Measurements from ENCODE around the gene SLC25A13. TPM values are rescaled to one million over a fixed set of nuclear protein-coding genes. Genes with fewer than 3 reads are reported as not detected.

Gene SLC25A13
- total RNA-seq, 1 donor from 2014 or later: 28.5 TPM

DNA sequence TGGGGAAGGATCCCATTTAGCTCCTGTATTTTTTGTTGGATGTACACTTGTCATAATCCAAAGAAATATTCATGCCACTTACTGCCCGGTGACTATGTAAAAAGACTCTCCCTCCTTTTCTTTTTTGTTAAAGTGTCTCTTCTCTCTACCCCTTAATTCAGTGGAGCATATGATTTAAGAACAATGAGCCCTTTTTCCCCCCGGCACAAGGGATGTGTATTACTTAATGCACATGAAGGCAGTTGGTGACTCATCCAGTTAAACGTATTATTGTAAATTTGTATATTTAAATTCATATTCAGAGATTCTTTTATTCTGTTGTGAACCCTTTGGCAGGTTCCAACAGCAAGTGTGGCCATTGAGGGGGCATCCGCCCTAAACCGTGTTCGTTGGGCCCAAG, 241.9 kb downstream of the SLC25A13 start:
- CTCF ChIA-PET: no interaction called here
- H3K27me3 Mint-ChIP-seq: peaks cover 19% of the 10 kb centered on the region

DNA sequence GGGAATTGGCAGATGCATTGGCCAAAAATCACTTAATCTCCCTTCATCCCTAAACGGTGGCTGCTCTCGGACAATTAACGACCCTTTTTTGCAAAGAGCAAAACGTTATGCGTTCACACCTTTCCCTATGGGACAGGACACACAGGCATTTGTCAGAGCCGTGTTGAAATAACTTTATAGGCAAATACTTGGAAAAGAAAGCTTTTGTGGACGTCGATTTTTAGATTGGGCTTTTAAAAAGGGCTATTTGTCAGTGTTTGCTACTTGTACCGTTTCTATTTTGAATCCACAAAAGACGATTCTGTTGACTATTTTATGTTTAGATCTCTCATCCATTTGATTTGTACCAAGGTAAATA, 245.6 kb downstream of the SLC25A13 start:
- Mint-ChIP-seq H3K4me3 (peak overlapping the region; percentile 84), H3K27ac (no peak overlapping the region), H3K9me3 (no peaks in the 10 kb centered on the region), H3K36me3 (ENCODE audit: low read depth) (no peaks in the 10 kb centered on the region), H3K27me3 (peaks cover 26% of the 10 kb centered on the region), H3K4me1 (peaks cover 7% of the 10 kb centered on the region)
- ATAC-seq (ENCODE audit: low read depth): no peak
- CTCF ChIA-PET: interaction anchor here (1.0 to 2.2 kb wide), 6 partner anchors 9 to 989 kb away, joined by 3 to 29 read pairs (median 12); no protein-coding TSS in a partner anchor
- intact Hi-C loops (cut with micrococcal nuclease): loop anchor here (10.0 kb wide), 3 partner anchors 308 to 1758 kb away; no protein-coding TSS in a partner anchor
- POLR2A ChIA-PET: no interaction called here
- no peak for DNase-seq
- TF ChIP-seq, protein P1, sequence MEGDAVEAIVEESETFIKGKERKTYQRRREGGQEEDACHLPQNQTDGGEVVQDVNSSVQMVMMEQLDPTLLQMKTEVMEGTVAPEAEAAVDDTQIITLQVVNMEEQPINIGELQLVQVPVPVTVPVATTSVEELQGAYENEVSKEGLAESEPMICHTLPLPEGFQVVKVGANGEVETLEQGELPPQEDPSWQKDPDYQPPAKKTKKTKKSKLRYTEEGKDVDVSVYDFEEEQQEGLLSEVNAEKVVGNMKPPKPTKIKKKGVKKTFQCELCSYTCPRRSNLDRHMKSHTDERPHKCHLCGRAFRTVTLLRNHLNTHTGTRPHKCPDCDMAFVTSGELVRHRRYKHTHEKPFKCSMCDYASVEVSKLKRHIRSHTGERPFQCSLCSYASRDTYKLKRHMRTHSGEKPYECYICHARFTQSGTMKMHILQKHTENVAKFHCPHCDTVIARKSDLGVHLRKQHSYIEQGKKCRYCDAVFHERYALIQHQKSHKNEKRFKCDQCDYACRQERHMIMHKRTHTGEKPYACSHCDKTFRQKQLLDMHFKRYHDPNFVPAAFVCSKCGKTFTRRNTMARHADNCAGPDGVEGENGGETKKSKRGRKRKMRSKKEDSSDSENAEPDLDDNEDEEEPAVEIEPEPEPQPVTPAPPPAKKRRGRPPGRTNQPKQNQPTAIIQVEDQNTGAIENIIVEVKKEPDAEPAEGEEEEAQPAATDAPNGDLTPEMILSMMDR (IDR thresholded peaks at IDR 0.05): no peak

More for the DNA sequence above, 241.9 kb downstream of the SLC25A13 start:
- intact Hi-C loops (cut with micrococcal nuclease): no loop called here
- Mint-ChIP-seq H3K4me3 (no peak overlapping the region), H3K36me3 (ENCODE audit: low read depth) (no peaks in the 10 kb centered on the region), H3K9me3 (no peaks in the 10 kb centered on the region), H3K4me1 (peaks cover 7% of the 10 kb centered on the region), H3K27ac (no peak overlapping the region)
- ATAC-seq (ENCODE audit: low read depth) (no peak), DNase-seq (no peak)
- TF ChIP-seq, protein P1 (IDR thresholded peaks at IDR 0.05): no peak
- POLR2A ChIA-PET: no interaction called here

DNA sequence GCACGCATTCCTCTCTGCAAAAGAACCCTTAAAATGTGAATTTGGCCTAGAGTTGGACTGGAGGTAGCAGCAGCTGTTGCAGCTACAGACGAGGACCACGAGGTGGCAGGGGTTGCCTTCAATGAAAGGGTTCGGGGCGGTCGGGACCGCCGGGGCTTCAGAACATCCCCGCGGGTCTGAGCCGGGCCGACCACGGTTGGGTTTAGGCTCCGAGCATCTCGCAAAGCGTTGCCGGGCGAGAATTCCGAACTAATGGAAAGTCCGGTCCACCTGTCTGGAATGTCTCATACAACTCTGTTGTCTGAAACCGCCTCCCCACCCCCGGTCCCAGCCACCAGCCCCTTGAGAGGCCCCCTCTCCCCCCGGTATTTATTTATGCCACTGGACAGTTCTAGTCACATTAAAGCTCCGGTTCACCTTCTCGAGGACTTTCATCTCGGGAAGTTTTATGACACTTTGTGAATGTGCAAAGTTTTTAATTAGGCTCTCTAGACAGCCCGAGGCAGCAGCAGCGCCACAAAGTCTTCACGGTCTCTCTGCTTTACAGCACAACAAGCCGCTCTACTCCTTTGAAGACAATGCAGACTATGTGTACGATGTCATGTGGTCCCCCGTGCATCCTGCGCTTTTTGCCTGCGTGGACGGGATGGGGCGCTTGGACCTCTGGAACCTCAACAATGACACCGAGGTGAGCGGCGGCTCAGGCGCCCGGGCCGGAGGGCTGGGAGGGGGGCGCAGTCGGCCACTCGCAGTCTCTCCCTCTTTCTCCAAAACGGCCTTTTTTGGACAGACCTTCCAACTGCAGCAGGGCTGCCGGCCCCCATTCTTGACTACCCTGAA, 246.2 kb downstream of the SLC25A13 start:
- ATAC-seq (ENCODE audit: low read depth) (peak; percentile 89), DNase-seq (peak; percentile 37)
- ChIA-PET CTCF (interaction anchor here (0.6 to 2.2 kb wide), 6 partner anchors 10 to 989 kb away, joined by 3 to 29 read pairs (median 6); no protein-coding TSS in a partner anchor), POLR2A (no interaction called here)
- H3K27ac Mint-ChIP-seq: no peak overlapping the region
- H3K4me3 Mint-ChIP-seq: peak overlapping the region; percentile 84
- H3K9me3 Mint-ChIP-seq: no peaks in the 10 kb centered on the region
- intact Hi-C loops (cut with micrococcal nuclease): loop anchor here (1.0 to 10.0 kb wide), 6 partner anchors 159 to 1759 kb away; no protein-coding TSS in a partner anchor
- H3K27me3 Mint-ChIP-seq: peaks cover 27% of the 10 kb centered on the region
- H3K36me3 Mint-ChIP-seq (ENCODE audit: low read depth): no peaks in the 10 kb centered on the region
- peaks cover 7% of the 10 kb centered on the region for H3K4me1 Mint-ChIP-seq
- TF ChIP-seq, protein P1 (IDR thresholded peaks at IDR 0.05): peak; percentile 45

DNA sequence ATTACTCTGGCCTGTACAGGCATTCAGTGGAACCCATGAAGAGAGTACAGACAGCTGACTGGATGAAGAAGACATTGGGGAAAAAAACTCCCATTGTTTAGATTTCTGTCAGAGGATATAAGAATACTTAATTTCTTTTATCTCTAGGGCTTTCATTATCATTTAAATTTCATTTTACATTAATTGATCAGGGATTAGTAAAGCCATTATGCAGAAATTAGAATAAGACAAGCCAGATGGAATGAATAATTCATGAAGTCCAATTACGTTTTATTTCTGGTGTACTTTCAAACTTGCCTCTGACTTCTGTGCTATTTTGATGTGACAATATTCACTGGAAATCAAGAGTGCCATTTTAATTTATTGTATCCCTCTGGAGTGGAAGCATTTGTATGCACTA, 247.0 kb downstream of the SLC25A13 start:
- POLR2A ChIA-PET: no interaction called here
- Mint-ChIP-seq H3K27ac (no peak overlapping the region), H3K4me1 (peaks cover 7% of the 10 kb centered on the region), H3K9me3 (no peaks in the 10 kb centered on the region), H3K27me3 (peaks cover 25% of the 10 kb centered on the region), H3K36me3 (ENCODE audit: low read depth) (no peaks in the 10 kb centered on the region), H3K4me3 (no peak overlapping the region)
- TF ChIP-seq, protein P1 (IDR thresholded peaks at IDR 0.05): no peak
- CTCF ChIA-PET: interaction anchor here (0.6 to 2.2 kb wide), 6 partner anchors 11 to 990 kb away, joined by 3 to 29 read pairs (median 6); no protein-coding TSS in a partner anchor
- no peak for ATAC-seq (ENCODE audit: low read depth)
- intact Hi-C loops (cut with micrococcal nuclease): loop anchor here (1.0 to 10.0 kb wide), 6 partner anchors 159 to 1760 kb away; no protein-coding TSS in a partner anchor
- no peak for DNase-seq

All from activated B cell treated with CpG ODN at 0.5 μM for 24 hours (primary cell).